NCI-H2171 (cell line): ENCODE data around the gene OGN.

Experiments
- DNase-seq: peaks from one replicate; lab custom pipeline; 2025; lab: John Stamatoyannopoulos, UW

OGN gene

GRCh38 chr9:92342825-92343488 is 61.4 kb downstream of the OGN start:
- no peak for DNase-seq

DNA sequence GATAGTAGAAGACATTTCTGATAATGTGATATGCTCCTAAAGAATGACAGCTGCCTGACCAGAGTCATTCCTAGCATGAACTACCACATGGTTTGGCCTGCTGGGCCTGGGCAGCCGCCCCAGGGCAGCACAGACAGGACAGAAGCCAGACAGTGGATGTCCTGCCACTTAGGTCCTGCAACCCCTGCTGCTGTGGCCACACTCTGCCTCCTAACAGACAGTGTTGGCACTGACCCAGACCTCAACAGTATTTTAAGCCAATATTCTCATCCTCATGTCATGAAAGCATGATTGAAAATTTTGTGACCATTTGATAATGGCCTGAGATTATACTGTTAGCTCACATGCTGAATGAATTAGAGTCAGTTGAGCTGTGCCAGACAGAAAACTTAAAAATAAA is 62.8 kb downstream of the OGN start:
- DNase-seq = no peak

- no peak for DNase-seq
Measured at GRCh38 chr9:92333282-92333634, 71.1 kb downstream of the OGN start.
